ENCODE results near the gene GRIPAP1.
"Not testable (repeated sequence)": the region's sequence is repeated elsewhere in the genome, so short reads cannot be mapped to it uniquely, and the experiment has no call there.

The GRIPAP1 gene

GRCh38 chrX:48997865-48998264, 4.2 kb downstream of the GRIPAP1 start:
- FAIRE-seq (peak; percentile 5), DNase-seq (ENCODE audit: insufficient read length, low spot score) (no peak)
- TF ChIP-seq POLR2A (IDR thresholded peaks at IDR 0.05; ENCODE audit: low read depth, low read length) = no peak
- no peak for TF ChIP-seq POLR2AphosphoS5 (IDR thresholded peaks at IDR 0.05; ENCODE audit: low read depth, low read length)
- TF ChIP-seq SPI1 (IDR thresholded peaks at IDR 0.05; ENCODE audit: low read depth, low read length) = no peak
- TF ChIP-seq PAX5 (IDR thresholded peaks at IDR 0.05; ENCODE audit: insufficient read depth, low read length, severe bottlenecking) = no peak
- no peak for TF ChIP-seq TAF1 (IDR thresholded peaks at IDR 0.05; ENCODE audit: low read depth, low read length)
- no peak for TF ChIP-seq POU2F2 (IDR thresholded peaks at IDR 0.05; ENCODE audit: low read depth, low read length)

GRCh38 chrX:48997455-48997854, 4.6 kb downstream of the GRIPAP1 start:
- no peak for DNase-seq (ENCODE audit: insufficient read length, low spot score)
- no peak for TF ChIP-seq TAF1 (IDR thresholded peaks at IDR 0.05; ENCODE audit: low read depth, low read length)
- no peak for TF ChIP-seq PAX5 (IDR thresholded peaks at IDR 0.05; ENCODE audit: insufficient read depth, low read length, severe bottlenecking)
- TF ChIP-seq POLR2AphosphoS5 (IDR thresholded peaks at IDR 0.05; ENCODE audit: low read depth, low read length) = no peak
- no peak for TF ChIP-seq POU2F2 (IDR thresholded peaks at IDR 0.05; ENCODE audit: low read depth, low read length)
- TF ChIP-seq SPI1 (IDR thresholded peaks at IDR 0.05; ENCODE audit: low read depth, low read length) = no peak
- TF ChIP-seq POLR2A (IDR thresholded peaks at IDR 0.05; ENCODE audit: low read depth, low read length) = no peak
- no peak for FAIRE-seq

- DNase-seq (ENCODE audit: insufficient read length, low spot score) (no peak), FAIRE-seq (no peak)
- TF ChIP-seq POU2F2 (IDR thresholded peaks at IDR 0.05; ENCODE audit: low read depth, low read length) (no peak), POLR2A (IDR thresholded peaks at IDR 0.05; ENCODE audit: low read depth, low read length) (no peak), SPI1 (IDR thresholded peaks at IDR 0.05; ENCODE audit: low read depth, low read length) (no peak), PAX5 (IDR thresholded peaks at IDR 0.05; ENCODE audit: insufficient read depth, low read length, severe bottlenecking) (no peak), TAF1 (IDR thresholded peaks at IDR 0.05; ENCODE audit: low read depth, low read length) (no peak), POLR2AphosphoS5 (IDR thresholded peaks at IDR 0.05; ENCODE audit: low read depth, low read length) (no peak)
Measured at GRCh38 chrX:48996969-48997368, 5.1 kb downstream of the GRIPAP1 start.

GRCh38 chrX:48992341-48992740, 9.7 kb downstream of the GRIPAP1 start:
- DNase-seq (ENCODE audit: insufficient read length, low spot score) (no peak), FAIRE-seq (no peak)
- TF ChIP-seq TAF1 (IDR thresholded peaks at IDR 0.05; ENCODE audit: low read depth, low read length) = no peak
- TF ChIP-seq POU2F2 (IDR thresholded peaks at IDR 0.05; ENCODE audit: low read depth, low read length) = no peak
- TF ChIP-seq POLR2AphosphoS5 (IDR thresholded peaks at IDR 0.05; ENCODE audit: low read depth, low read length) = no peak
- no peak for TF ChIP-seq POLR2A (IDR thresholded peaks at IDR 0.05; ENCODE audit: low read depth, low read length)

- FAIRE-seq (no peak), DNase-seq (ENCODE audit: insufficient read length, low spot score) (no peak)
- TF ChIP-seq POU2F2 (IDR thresholded peaks at IDR 0.05; ENCODE audit: low read depth, low read length) (no peak), SPI1 (IDR thresholded peaks at IDR 0.05; ENCODE audit: low read depth, low read length) (no peak), POLR2A (IDR thresholded peaks at IDR 0.05; ENCODE audit: low read depth, low read length) (no peak), TAF1 (IDR thresholded peaks at IDR 0.05; ENCODE audit: low read depth, low read length) (no peak), PAX5 (IDR thresholded peaks at IDR 0.05; ENCODE audit: insufficient read depth, low read length, severe bottlenecking) (no peak), POLR2AphosphoS5 (IDR thresholded peaks at IDR 0.05; ENCODE audit: low read depth, low read length) (no peak)
Measured at GRCh38 chrX:48989483-48989882, 12.6 kb downstream of the GRIPAP1 start.

- TF ChIP-seq TAF1 (IDR thresholded peaks at IDR 0.05; ENCODE audit: low read depth, low read length) = no peak
- no peak for TF ChIP-seq POLR2AphosphoS5 (IDR thresholded peaks at IDR 0.05; ENCODE audit: low read depth, low read length)
- TF ChIP-seq POU2F2 (IDR thresholded peaks at IDR 0.05; ENCODE audit: low read depth, low read length) = no peak
- TF ChIP-seq PAX5 (IDR thresholded peaks at IDR 0.05; ENCODE audit: insufficient read depth, low read length, severe bottlenecking) = no peak
- no peak for TF ChIP-seq POLR2A (IDR thresholded peaks at IDR 0.05; ENCODE audit: low read depth, low read length)
- TF ChIP-seq SPI1 (IDR thresholded peaks at IDR 0.05; ENCODE audit: low read depth, low read length) = no peak
- FAIRE-seq (peak; percentile 75), DNase-seq (ENCODE audit: insufficient read length, low spot score) (no peak)
Measured at GRCh38 chrX:48983896-48984295, 18.2 kb downstream of the GRIPAP1 start.

- FAIRE-seq = no peak
- TF ChIP-seq PAX5 (IDR thresholded peaks at IDR 0.05; ENCODE audit: insufficient read depth, low read length, severe bottlenecking) (no peak), POLR2AphosphoS5 (IDR thresholded peaks at IDR 0.05; ENCODE audit: low read depth, low read length) (no peak), TAF1 (IDR thresholded peaks at IDR 0.05; ENCODE audit: low read depth, low read length) (no peak)
- no peak for DNase-seq (ENCODE audit: insufficient read length, low spot score)
Measured at GRCh38 chrX:48983081-48983480, 19.0 kb downstream of the GRIPAP1 start.

- FAIRE-seq (no peak), DNase-seq (ENCODE audit: insufficient read length, low spot score) (no peak)
- no peak for TF ChIP-seq POLR2A (IDR thresholded peaks at IDR 0.05; ENCODE audit: low read depth, low read length)
- no peak for TF ChIP-seq SPI1 (IDR thresholded peaks at IDR 0.05; ENCODE audit: low read depth, low read length)
- TF ChIP-seq POLR2AphosphoS5 (IDR thresholded peaks at IDR 0.05; ENCODE audit: low read depth, low read length) = no peak
- TF ChIP-seq TAF1 (IDR thresholded peaks at IDR 0.05; ENCODE audit: low read depth, low read length) = no peak
- no peak for TF ChIP-seq POU2F2 (IDR thresholded peaks at IDR 0.05; ENCODE audit: low read depth, low read length)
Measured at GRCh38 chrX:48981178-48981577, 20.9 kb downstream of the GRIPAP1 start.

GRCh38 chrX:48980341-48980740, 21.7 kb downstream of the GRIPAP1 start:
- DNase-seq (ENCODE audit: insufficient read length, low spot score); FAIRE-seq: not testable (repeated sequence)

- FAIRE-seq = no peak
- no peak for TF ChIP-seq POLR2AphosphoS5 (IDR thresholded peaks at IDR 0.05; ENCODE audit: low read depth, low read length)
- TF ChIP-seq POU2F2 (IDR thresholded peaks at IDR 0.05; ENCODE audit: low read depth, low read length) = no peak
- TF ChIP-seq TAF1 (IDR thresholded peaks at IDR 0.05; ENCODE audit: low read depth, low read length) = no peak
- no peak for TF ChIP-seq SPI1 (IDR thresholded peaks at IDR 0.05; ENCODE audit: low read depth, low read length)
- no peak for TF ChIP-seq POLR2A (IDR thresholded peaks at IDR 0.05; ENCODE audit: low read depth, low read length)
- no peak for TF ChIP-seq PAX5 (IDR thresholded peaks at IDR 0.05; ENCODE audit: insufficient read depth, low read length, severe bottlenecking)
- no peak for DNase-seq (ENCODE audit: insufficient read length, low spot score)
Measured at GRCh38 chrX:48978226-48978625, 23.8 kb downstream of the GRIPAP1 start.

Data from GM12891 (cell line).